ENCODE data around the gene IL32. TPM values are rescaled to one million over a fixed set of nuclear protein-coding genes. Genes with fewer than 3 reads are reported as not detected.
"Not testable (repeated sequence)": the region's sequence is repeated elsewhere in the genome, so short reads cannot be mapped to it uniquely, and the experiment has no call there.

The IL32 gene
- total RNA-seq, 3 donors from 2014 or later (not counting 1 experiment from before 2014, with no cell fraction given): 305 to 562 (median 319) TPM

GRCh38 chr16:3073448-3073847 lies 8.0 kb downstream of the IL32 start:
- 73% methylated on average over 7 of the region's 7 CpGs for WGBS (ENCODE audit: insufficient coverage)
- TF ChIP-seq CTCF (IDR thresholded peaks at IDR 0.05): no peak
- H3K36me3 Mint-ChIP-seq: peaks cover 2% of the 10 kb centered on the region
- H3K4me3 Mint-ChIP-seq: peak overlapping the region; percentile 74
- no peak for ATAC-seq
- peaks cover 4% of the 10 kb centered on the region for H3K9me3 ChIP-seq (ENCODE audit: control insufficient read depth, insufficient read depth, low read length)
- no peaks in the 10 kb centered on the region for H3K9me3 Mint-ChIP-seq
- no peaks in the 10 kb centered on the region for H3K27me3 Mint-ChIP-seq (ENCODE audit: low read depth in 2 of 2)
- DNase-seq: no peak
- H3K27me3 ChIP-seq (ENCODE audit: control insufficient read depth, insufficient read depth, low read length): no peaks in the 10 kb centered on the region
- peak overlapping the region; percentile 91 to 97 for H3K27ac Mint-ChIP-seq
- H3K36me3 ChIP-seq (ENCODE audit: control insufficient read depth, insufficient read depth, low read length): peaks cover 5% of the 10 kb centered on the region
- H3K4me1 Mint-ChIP-seq: peaks cover 86 to 91% of the 10 kb centered on the region in 2 donors
- peak overlapping the region; percentile 63 for H3K27ac ChIP-seq (ENCODE audit: low read length)
- intact Hi-C loops (cut with micrococcal nuclease): no loop called here
- H3K4me3 ChIP-seq (ENCODE audit: low read length): no peak overlapping the region
- peaks cover 99% of the 10 kb centered on the region for H3K4me1 ChIP-seq (ENCODE audit: control insufficient read depth, insufficient read depth, low read length)

GRCh38 chr16:3074860-3075522 lies 9.6 kb downstream of the IL32 start:
- H3K4me1 ChIP-seq (ENCODE audit: control insufficient read depth, insufficient read depth, low read length): peaks cover 86% of the 10 kb centered on the region
- 1% methylated on average over 8 of the region's 9 CpGs for WGBS (ENCODE audit: insufficient coverage)

GRCh38 chr16:3075523-3075915 lies 10.1 kb downstream of the IL32 start:
- DNase-seq (peak in 1 of 2 donors; percentile 61), ATAC-seq (peak in 2 of 3 donors; percentile 5 to 19)
- peaks cover 84% of the 10 kb centered on the region for H3K4me1 ChIP-seq (ENCODE audit: control insufficient read depth, insufficient read depth, low read length)
- H3K27ac ChIP-seq (ENCODE audit: low read length): peak overlapping the region; percentile 86
- H3K27ac Mint-ChIP-seq: peak overlapping the region; percentile 91 to 97
- peak overlapping the region; percentile 6 for H3K4me3 ChIP-seq (ENCODE audit: low read length)
- peaks cover 6% of the 10 kb centered on the region for H3K9me3 ChIP-seq (ENCODE audit: control insufficient read depth, insufficient read depth, low read length)
- 48% methylated on average over 10 of the region's 10 CpGs for WGBS (ENCODE audit: insufficient coverage)
- H3K4me3 Mint-ChIP-seq: peak overlapping the region; percentile 74
- H3K9me3 Mint-ChIP-seq: no peaks in the 10 kb centered on the region
- H3K4me1 Mint-ChIP-seq: peaks cover 82 to 86% of the 10 kb centered on the region in 2 donors
- H3K36me3 Mint-ChIP-seq: peaks cover 6% of the 10 kb centered on the region
- no peaks in the 10 kb centered on the region for H3K36me3 ChIP-seq (ENCODE audit: control insufficient read depth, insufficient read depth, low read length)
- H3K27me3 ChIP-seq (ENCODE audit: control insufficient read depth, insufficient read depth, low read length): no peaks in the 10 kb centered on the region
- no peak for TF ChIP-seq CTCF (IDR thresholded peaks at IDR 0.05)
- H3K27me3 Mint-ChIP-seq (ENCODE audit: low read depth in 2 of 2): no peaks in the 10 kb centered on the region
- intact Hi-C loops (cut with micrococcal nuclease): loop anchor here (5.0 kb wide), 1 partner anchor 77 kb away; no protein-coding TSS in a partner anchor

More at GRCh38 chr16:3074860-3075522, 9.6 kb downstream of the IL32 start:
- H3K27me3 Mint-ChIP-seq (ENCODE audit: low read depth in 2 of 2): no peaks in the 10 kb centered on the region
- H3K36me3 ChIP-seq (ENCODE audit: control insufficient read depth, insufficient read depth, low read length): no peaks in the 10 kb centered on the region
- ATAC-seq (peak; percentile 75 to 92 (median 86)), DNase-seq (peak; percentile 74 to 93)
- peaks cover 6% of the 10 kb centered on the region for H3K36me3 Mint-ChIP-seq
- peaks cover 85 to 90% of the 10 kb centered on the region in 2 donors for H3K4me1 Mint-ChIP-seq
- H3K9me3 ChIP-seq (ENCODE audit: control insufficient read depth, insufficient read depth, low read length): peaks cover 5% of the 10 kb centered on the region
- H3K27me3 ChIP-seq (ENCODE audit: control insufficient read depth, insufficient read depth, low read length): no peaks in the 10 kb centered on the region
- no peak for TF ChIP-seq CTCF (IDR thresholded peaks at IDR 0.05)
- intact Hi-C loops (cut with micrococcal nuclease): loop anchor here (5.0 kb wide), 1 partner anchor 77 kb away; no protein-coding TSS in a partner anchor
- H3K27ac ChIP-seq (ENCODE audit: low read length): peak overlapping the region; percentile 86
- H3K4me3 Mint-ChIP-seq: peak overlapping the region; percentile 74
- H3K4me3 ChIP-seq (ENCODE audit: low read length): peak overlapping the region; percentile 6
- H3K9me3 Mint-ChIP-seq: no peaks in the 10 kb centered on the region
- H3K27ac Mint-ChIP-seq: peak overlapping the region; percentile 91 to 97

GRCh38 chr16:3075946-3076345 lies 10.5 kb downstream of the IL32 start:
- not testable (repeated sequence) for ATAC-seq; DNase-seq; H3K4me3 ChIP-seq (ENCODE audit: low read length); H3K9me3 Mint-ChIP-seq; H3K36me3 ChIP-seq (ENCODE audit: control insufficient read depth, insufficient read depth, low read length); H3K27me3 ChIP-seq (ENCODE audit: control insufficient read depth, insufficient read depth, low read length); H3K27me3 Mint-ChIP-seq (ENCODE audit: low read depth in 2 of 2); H3K36me3 Mint-ChIP-seq; H3K9me3 ChIP-seq (ENCODE audit: control insufficient read depth, insufficient read depth, low read length)
- Mint-ChIP-seq H3K27ac (peak overlapping the region; percentile 91 to 97), H3K4me1 (peaks cover 83 to 86% of the 10 kb centered on the region in 2 donors), H3K4me3 (peak overlapping the region; percentile 74)
- Histone ChIP-seq H3K4me1 (ENCODE audit: control insufficient read depth, insufficient read depth, low read length) (peaks cover 80% of the 10 kb centered on the region), H3K27ac (ENCODE audit: low read length) (peak overlapping the region; percentile 86)
- WGBS (ENCODE audit: insufficient coverage): 70% methylated on average over 6 of the region's 6 CpGs
- intact Hi-C loops (cut with micrococcal nuclease): loop anchor here (5.0 kb wide), 1 partner anchor 76 kb away; no protein-coding TSS in a partner anchor

Data from natural killer cell (primary cell).